GM19463 (cell line): Measurements from ENCODE around the gene TYW1B.
"Not testable (repeated sequence)": the region's sequence is repeated elsewhere in the genome, so short reads cannot be mapped to it uniquely, and the experiment has no call there.

ENCODE experiments used
- ATAC-seq: cut with Tn5 transposase; IDR thresholded peaks from one replicate; pipeline ENCODE4 v1.9.1; 2021; ENCODE audit warnings: mild to moderate bottlenecking, moderate library complexity; ENCODE audit not compliant: unreplicated experiment

Gene TYW1B

GRCh38 chr7:72817661-72818060, 10.3 kb downstream of the TYW1B start:
- not testable (repeated sequence) for ATAC-seq

DNA sequence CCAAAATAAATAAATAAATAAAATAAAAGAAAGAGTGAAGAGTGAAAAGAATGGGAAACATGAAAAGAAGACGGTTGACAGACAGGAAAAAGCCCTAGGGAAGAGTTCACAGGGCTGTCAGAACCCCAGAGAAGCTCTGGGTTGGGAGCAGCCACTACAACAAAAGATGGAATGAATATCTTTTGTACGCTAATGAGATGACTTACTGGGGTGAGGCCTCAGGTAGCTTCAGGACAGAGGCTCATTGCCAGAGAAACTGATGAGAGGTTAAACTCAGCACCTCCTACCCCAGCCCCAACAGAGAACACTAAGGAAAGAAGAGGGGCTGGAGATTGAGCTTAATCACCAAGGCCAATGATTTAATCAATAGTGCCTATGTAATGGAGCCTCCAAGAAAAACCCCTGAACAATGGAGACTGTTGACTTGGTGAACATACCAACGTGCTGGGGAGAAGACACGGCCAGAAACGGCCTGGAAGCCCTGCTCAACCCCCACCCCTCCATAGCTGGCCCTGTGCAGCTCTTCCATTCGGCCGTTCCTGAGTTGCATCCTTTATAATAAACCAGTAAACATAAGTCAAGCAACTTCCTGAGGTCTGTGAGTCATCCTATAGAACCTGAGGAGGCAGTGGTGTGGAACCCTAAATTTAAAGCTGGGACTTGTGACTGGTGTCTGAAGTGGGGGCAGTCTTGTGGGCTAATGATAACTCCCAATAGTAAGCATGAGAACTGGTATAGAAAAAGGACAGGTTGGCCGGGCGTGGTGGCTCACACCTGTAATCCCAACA, 11.4 kb downstream of the TYW1B start:
- not testable (repeated sequence) for ATAC-seq

DNA sequence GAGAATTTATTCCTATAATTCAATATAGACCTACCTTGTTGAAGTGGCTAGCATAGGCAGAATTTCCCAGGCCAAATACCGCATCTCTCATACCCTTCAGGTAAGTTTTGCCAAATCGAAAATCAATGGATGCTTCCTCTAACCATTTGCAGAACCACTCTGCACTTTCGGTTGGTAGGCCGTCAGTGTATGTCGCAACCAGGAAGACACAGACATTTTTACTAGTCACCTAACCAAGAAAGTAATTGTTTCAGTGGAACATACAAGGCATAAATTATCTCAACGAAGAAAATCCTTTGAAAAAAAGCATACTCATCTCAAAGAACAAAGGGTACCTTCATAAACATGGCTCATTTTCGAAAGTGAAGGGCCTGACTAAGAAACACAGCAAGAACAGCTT, 17.6 kb downstream of the TYW1B start:
- ATAC-seq = not testable (repeated sequence)

- not testable (repeated sequence) for ATAC-seq
Observed at GRCh38 chr7:72808511-72808910, 19.5 kb downstream of the TYW1B start.

DNA sequence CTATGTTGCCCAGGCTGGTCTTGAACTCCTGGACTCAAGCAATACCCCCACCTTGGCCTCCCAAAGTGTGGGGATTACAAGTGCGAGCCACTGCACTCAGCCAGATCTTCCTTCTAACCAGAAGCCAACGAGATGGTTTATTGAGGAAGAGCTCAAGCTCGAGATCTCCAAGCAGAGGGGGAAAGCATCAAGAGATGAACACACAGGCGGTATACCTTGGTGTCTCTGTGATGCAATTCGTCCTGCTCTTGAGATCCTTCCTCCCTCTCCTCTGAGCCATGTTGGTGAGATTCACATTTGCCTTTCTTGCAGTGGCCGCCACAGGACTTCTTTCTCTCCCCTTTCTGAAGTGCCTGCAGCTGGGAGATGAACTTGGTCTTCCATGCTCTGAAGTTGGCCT, 21.1 kb downstream of the TYW1B start:
- not testable (repeated sequence) for ATAC-seq

- ATAC-seq = no peak
Observed at GRCh38 chr7:72805526-72806494, 22.2 kb downstream of the TYW1B start.

DNA sequence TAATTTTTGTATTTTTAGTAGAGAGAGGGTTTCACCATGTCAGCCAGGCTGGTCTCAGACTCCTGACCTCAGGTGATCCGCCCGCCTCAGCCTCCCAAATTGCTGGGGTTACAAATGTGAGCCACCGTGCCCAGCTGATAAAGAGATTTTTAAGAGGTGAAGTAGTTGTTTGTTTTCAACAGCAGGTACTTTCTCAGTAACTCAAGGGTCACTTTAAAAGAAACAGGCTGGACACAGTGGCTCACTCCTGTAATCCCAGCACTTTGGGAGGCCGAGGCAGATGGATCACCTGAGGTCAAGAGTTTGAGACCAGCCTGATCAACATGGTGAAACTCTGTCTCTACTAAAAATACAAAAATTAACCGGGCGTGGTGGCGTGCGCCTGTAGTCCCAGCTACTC, 24.2 kb downstream of the TYW1B start:
- not testable (repeated sequence) for ATAC-seq

DNA sequence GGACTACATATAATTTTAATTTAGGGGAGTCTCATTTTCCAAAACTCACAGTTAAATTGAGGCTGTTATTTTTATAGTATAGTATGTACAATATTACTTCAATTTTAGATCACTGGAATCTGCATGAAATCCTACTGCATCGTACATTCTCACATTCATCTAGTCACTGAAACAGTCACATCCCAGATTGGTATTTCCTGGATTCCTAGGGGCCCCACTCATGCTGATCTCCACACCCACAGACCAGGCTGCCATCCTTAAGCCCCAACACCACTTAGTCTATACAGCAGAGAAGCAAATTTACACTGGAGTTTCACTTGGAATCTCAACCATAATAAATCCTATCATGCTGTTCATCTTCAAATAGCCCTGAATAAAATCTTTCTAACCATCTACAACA, 26.4 kb downstream of the TYW1B start:
- ATAC-seq = not testable (repeated sequence)

DNA sequence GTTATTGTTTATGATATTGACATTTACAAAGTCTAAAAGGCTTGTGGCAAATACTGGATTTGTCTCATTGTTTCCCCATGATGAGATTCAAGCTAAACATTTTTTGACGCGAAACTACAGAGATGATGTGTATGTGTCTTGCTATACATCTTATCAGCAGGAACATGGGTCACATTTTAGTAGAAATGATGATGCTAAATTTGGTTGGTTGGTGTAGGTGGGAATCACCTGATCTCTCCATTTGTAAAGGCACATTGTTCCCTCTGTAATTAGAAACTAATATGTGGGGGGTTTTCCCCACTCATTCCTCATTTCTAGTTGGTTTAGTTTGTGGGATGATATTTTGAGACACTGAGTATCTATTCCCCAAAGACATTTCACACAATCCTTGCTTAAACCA, 32.6 kb downstream of the TYW1B start:
- not testable (repeated sequence) for ATAC-seq

- no peak for ATAC-seq
Observed at GRCh38 chr7:72793791-72794190, 34.2 kb downstream of the TYW1B start.

GRCh38 chr7:72790698-72791060, 37.3 kb downstream of the TYW1B start:
- ATAC-seq = not testable (repeated sequence)

GRCh38 chr7:72790048-72790697, 37.8 kb downstream of the TYW1B start:
- ATAC-seq = not testable (repeated sequence)

DNA sequence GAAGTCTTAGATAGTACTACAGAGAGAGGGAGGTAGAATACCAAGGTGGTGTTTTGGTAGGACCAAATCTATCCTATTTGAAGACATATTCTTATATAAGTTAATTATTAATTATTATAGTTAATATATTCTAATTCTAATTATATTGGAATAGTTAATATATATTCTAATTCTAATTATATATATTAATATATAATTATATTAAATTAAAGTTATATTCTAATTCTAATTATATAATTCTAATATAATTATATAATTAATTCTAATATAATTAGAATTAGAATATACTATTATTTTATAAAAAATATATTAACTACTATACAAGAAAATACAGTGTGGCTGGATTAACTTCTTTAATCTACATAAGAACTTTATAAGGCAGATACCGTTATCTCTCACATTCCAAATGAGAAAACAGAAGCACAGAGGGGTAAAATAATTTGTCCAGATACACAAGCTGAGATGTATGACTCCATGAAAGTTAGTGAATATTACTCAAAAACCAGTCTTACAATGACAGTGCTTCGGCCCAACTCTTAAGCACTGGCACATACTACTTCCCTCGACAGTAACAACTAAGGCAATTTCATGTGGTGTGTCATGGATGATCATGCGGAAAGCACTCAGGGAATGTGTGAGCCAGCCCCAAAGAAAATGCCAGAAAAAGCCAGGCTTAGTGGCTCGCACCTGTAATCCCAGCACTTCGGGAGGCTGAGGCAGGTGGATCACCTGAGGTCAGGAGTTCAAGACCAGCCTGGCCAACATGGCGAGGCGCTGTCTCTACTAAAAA, 42.6 kb downstream of the TYW1B start:
- no peak for ATAC-seq

DNA sequence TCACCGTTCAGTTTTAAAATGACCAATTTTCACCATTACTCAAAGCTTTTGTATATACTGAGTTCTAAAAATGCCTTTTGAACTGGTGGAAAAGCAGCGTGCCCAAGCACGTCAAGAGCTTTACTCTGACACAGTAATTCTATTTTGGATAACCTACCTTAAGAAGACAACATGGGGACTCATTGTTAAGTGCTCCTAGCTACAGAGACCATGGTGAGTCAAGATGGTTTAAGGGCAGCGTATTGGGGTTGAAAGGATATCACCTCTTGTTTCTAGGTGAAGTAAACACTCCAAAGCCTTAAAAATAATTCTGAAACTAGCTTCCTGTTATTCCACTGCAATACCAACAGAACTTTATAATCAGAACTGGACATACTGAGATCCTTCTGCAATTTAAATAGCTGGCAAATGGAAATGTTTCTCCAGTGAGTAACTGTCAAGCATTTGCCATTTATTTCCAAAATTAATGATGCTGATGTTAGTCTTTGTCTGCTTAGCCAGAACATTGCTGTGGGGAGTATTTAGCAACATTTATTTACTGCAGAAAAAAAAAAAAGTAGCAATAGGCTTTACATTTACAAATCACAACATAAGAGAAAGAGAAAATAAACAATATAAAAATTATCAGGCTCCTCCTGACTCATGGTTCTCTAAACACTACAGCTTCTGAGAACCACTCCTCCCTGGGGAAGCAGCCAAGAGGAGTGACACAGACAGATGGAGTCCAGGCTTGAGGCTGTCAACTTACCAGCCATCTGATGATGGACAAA, 44.2 kb downstream of the TYW1B start:
- not testable (repeated sequence) for ATAC-seq

DNA sequence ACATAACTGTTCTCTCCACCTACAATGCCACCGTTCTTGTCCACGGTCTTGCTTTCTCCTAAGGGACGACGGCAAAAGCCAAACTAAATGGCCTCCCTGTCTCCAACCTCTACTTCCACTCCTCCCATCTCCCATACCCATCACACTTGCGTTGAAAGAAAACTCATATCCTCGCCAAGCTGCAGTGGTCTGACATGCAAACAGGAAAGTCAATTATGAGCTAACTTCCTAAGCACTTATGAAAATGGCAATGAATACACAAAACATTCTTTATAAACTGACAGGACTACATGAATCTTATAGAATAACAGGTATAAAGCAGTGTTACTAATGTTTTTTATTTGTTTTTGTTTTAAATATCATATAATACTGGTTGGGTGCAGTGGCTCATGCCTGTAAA, 46.4 kb downstream of the TYW1B start:
- ATAC-seq = no peak

- no peak for ATAC-seq
Observed at GRCh38 chr7:72781161-72781560, 46.8 kb downstream of the TYW1B start.

GRCh38 chr7:72780289-72780894, 47.6 kb downstream of the TYW1B start:
- ATAC-seq = not testable (repeated sequence)

DNA sequence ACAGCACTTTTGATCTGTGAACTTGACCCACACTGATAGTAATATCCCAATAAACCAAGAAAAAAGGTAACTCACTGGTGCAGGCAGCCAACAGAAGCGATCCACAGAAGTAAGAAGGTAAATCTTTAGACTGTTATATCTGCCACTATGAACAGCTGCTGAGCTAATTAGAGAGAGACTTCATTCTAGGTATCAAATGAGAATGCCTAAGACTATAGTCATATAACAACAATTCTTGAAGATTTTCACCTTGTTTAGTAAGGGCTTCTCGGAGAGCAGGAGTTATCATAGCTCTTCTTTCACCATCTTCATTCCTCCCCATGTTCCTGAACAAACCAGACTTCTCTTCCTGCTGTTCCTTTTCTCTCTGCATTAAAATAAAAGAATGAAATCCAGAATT, 50.8 kb downstream of the TYW1B start:
- not testable (repeated sequence) for ATAC-seq

DNA sequence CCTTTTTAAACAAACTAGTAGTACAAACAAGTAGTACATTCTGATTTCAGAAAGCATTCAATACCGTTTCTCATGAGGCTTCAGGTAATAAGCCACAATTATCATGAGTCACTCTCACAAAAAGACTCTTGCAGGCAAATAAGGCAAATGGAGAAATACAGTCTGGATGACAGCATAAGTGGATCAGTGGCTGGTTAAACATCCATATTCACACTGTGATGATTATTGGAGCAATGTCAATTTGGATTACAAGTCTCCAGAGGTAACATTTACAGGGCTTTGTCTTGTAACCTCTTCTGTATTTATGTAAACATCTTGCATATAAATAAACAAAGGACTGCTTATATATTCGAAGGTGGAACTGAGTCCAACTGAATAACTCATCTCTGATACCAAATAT, 55.4 kb downstream of the TYW1B start:
- not testable (repeated sequence) for ATAC-seq
